ENCODE data around the gene CMIP. TPM values are rescaled to one million over a fixed set of nuclear protein-coding genes. Genes with fewer than 3 reads are reported as not detected.

The CMIP gene
- total RNA-seq, 1 experiment from 2014 or later, result 63.7 TPM

GRCh38 chr16:81500833-81501521 is 56.4 kb downstream of the CMIP start:
- H3K4me3 Mint-ChIP-seq, result no peak overlapping the region
- H3K27ac Mint-ChIP-seq, result peak overlapping the region; percentile 37
- H3K36me3 Mint-ChIP-seq, result no peaks in the 10 kb centered on the region
- H3K4me1 Mint-ChIP-seq, result peaks cover 45% of the 10 kb centered on the region
- H3K27me3 Mint-ChIP-seq (ENCODE audit: low read depth), result no peaks in the 10 kb centered on the region
- H3K9me3 Mint-ChIP-seq, result no peaks in the 10 kb centered on the region
- DNase-seq (ENCODE audit: low spot score) (no peak), ATAC-seq (no peak)
- TF ChIP-seq SMAD3 (CRISPR knock-in tag; IDR thresholded peaks at IDR 0.05; ENCODE audit: borderline replicate concordance) (no peak), ESRRA (CRISPR knock-in tag; IDR thresholded peaks at IDR 0.05; ENCODE audit: borderline replicate concordance) (no peak), ZMAT4 (CRISPR knock-in tag; IDR thresholded peaks at IDR 0.05) (no peak)
- ChIA-PET POLR2A (interaction anchor here (0.5 to 0.6 kb wide), 2 partner anchors 22 to 406 kb away, joined by 3 read pairs; no protein-coding TSS in a partner anchor), CTCF (no interaction called here)

GRCh38 chr16:81502396-81503070 is 57.9 kb downstream of the CMIP start:
- no peak for ATAC-seq
- Mint-ChIP-seq H3K4me1 (peaks cover 45% of the 10 kb centered on the region), H3K27me3 (ENCODE audit: low read depth) (no peaks in the 10 kb centered on the region), H3K27ac (no peak overlapping the region; the same call in 1 of the 2 replicates), H3K9me3 (no peaks in the 10 kb centered on the region), H3K4me3 (no peak overlapping the region), H3K36me3 (no peaks in the 10 kb centered on the region)
- no peak for DNase-seq (ENCODE audit: low spot score)
- CTCF ChIA-PET, result no interaction called here
- POLR2A ChIA-PET, result no interaction called here
- TF ChIP-seq ZNF425 (CRISPR knock-in tag; conservative IDR thresholded peaks at IDR 0.05) (no peak), MYBL2 (CRISPR knock-in tag; IDR thresholded peaks at IDR 0.05) (no peak), ATF3 (CRISPR knock-in tag; conservative IDR thresholded peaks at IDR 0.05) (no peak), ZNF263 (CRISPR knock-in tag; IDR thresholded peaks at IDR 0.05; ENCODE audit: low read depth) (no peak), USF2 (CRISPR knock-in tag; IDR thresholded peaks at IDR 0.05) (no peak), OVOL2 (CRISPR knock-in tag; IDR thresholded peaks at IDR 0.05; ENCODE audit: borderline replicate concordance) (no peak), ZNF396 (CRISPR knock-in tag; IDR thresholded peaks at IDR 0.05; ENCODE audit: borderline replicate concordance) (no peak), ARID4B (CRISPR knock-in tag; IDR thresholded peaks at IDR 0.05; ENCODE audit: borderline replicate concordance) (no peak), AR (CRISPR knock-in tag; IDR thresholded peaks at IDR 0.05) (no peak), E2F4 (CRISPR knock-in tag; IDR thresholded peaks at IDR 0.05; ENCODE audit: borderline replicate concordance, low read depth) (no peak), ATF1 (CRISPR knock-in tag; IDR thresholded peaks at IDR 0.05) (no peak), ZNF532 (CRISPR knock-in tag; IDR thresholded peaks at IDR 0.05; ENCODE audit: borderline replicate concordance) (no peak)

All from WTC11 (cell line).